Ascending aorta (tissue), 2 donors: Measurements from ENCODE around the gene GNG11. TPM values are rescaled to one million over a fixed set of nuclear protein-coding genes. Genes with fewer than 3 reads are reported as not detected.

Source experiments
- DNase-seq, 2 donors: peaks; one replicate each; pipeline ENCODE4 v3.0.0-alpha.2; 2019; ENCODE audit warnings: low spot score in 2 of 2
- H3K27ac ChIP-seq, 2 donors: fragments of 200-600 bp; sonication (generic); one replicate each; pipeline ENCODE4 v1.5.1; 2016 to 2017; ENCODE audit warnings: mild to moderate bottlenecking in 1 of 2
- H3K27me3 ChIP-seq: fragments of 200-600 bp; sonication (generic); one replicate; pipeline ENCODE4 v1.5.1; 2017
- H3K36me3 ChIP-seq, 2 donors: fragments of 200-600 bp; sonication (generic); one replicate each; pipeline ENCODE4 v1.5.1; 2016
- H3K4me1 ChIP-seq, 2 donors: fragments of 200-600 bp; sonication (generic); one replicate each; pipeline ENCODE4 v1.5.1; 2016 to 2017; ENCODE audit warnings: mild to moderate bottlenecking in 1 of 2
- H3K4me3 ChIP-seq, 2 donors: fragments of 200-600 bp; sonication (generic); one replicate each; pipeline ENCODE4 v1.5.1; 2016 to 2017; ENCODE audit warnings: mild to moderate bottlenecking in 1 of 2
- H3K9me3 ChIP-seq, 2 donors: fragments of 200-600 bp; sonication (generic); one replicate each; pipeline ENCODE4 v1.5.1; 2016
- CTCF ChIP-seq, 3 experiments: fragments of 200-600 bp in 2 of 3; fragments of 450-650 bp in 1 of 3; sonication (generic) in 2 of 3; IDR thresholded peaks; one replicate each; pipeline ENCODE4 v1.5.1; 2016 to 2019; ENCODE audit warnings: antibody characterized with exemption in 3 of 3, mild to moderate bottlenecking in 1 of 3, moderate library complexity in 1 of 3
- intact Hi-C: fragments of 100-400 bp; cut with DNase I; formaldehyde crosslinking; loops from one replicate; pipeline ENCODE4 v1.15.1; 2023
- total RNA-seq: library from RNA; depleted of rRNA; stranded (reverse); fragments of >200 nt; gene quantifications from one replicate; pipeline ENCODE4 v1.1.0, GENCODE V29; 2016

The GNG11 gene
- total RNA-seq, 1 donor from 2014 or later: 28.4 TPM

- Histone ChIP-seq H3K36me3 (no peaks in the 10 kb centered on the region), H3K9me3 (no peaks in the 10 kb centered on the region), H3K4me1 (no peaks in the 10 kb centered on the region), H3K27me3 (no peaks in the 10 kb centered on the region), H3K4me3 (no peak overlapping the region), H3K27ac (no peak overlapping the region)
- DNase-seq: no peak
- intact Hi-C loops: no loop called here
- no peak for TF ChIP-seq CTCF (IDR thresholded peaks at IDR 0.05)
Measured at GRCh38 chr7:93955304-93955703, 33.8 kb downstream of the GNG11 start.

- no peaks in the 10 kb centered on the region for H3K4me1 ChIP-seq
- no peak for TF ChIP-seq CTCF (IDR thresholded peaks at IDR 0.05)
- no peaks in the 10 kb centered on the region for H3K27me3 ChIP-seq
- H3K9me3 ChIP-seq: no peaks in the 10 kb centered on the region
- H3K36me3 ChIP-seq: no peaks in the 10 kb centered on the region
- no peak for DNase-seq
- no peak overlapping the region for H3K27ac ChIP-seq
- no peak overlapping the region for H3K4me3 ChIP-seq
- intact Hi-C loops: no loop called here
Measured at GRCh38 chr7:93957767-93958166, 36.2 kb downstream of the GNG11 start.

GRCh38 chr7:93958216-93958615 lies 36.7 kb downstream of the GNG11 start:
- H3K27me3 ChIP-seq: no peaks in the 10 kb centered on the region
- H3K4me3 ChIP-seq: no peak overlapping the region
- no peaks in the 10 kb centered on the region for H3K9me3 ChIP-seq
- DNase-seq: no peak
- no peak overlapping the region for H3K27ac ChIP-seq
- no peaks in the 10 kb centered on the region for H3K4me1 ChIP-seq
- intact Hi-C loops: no loop called here
- TF ChIP-seq CTCF (IDR thresholded peaks at IDR 0.05): no peak
- no peaks in the 10 kb centered on the region for H3K36me3 ChIP-seq

- intact Hi-C loops: no loop called here
- no peaks in the 10 kb centered on the region for H3K36me3 ChIP-seq
- no peak for TF ChIP-seq CTCF (IDR thresholded peaks at IDR 0.05)
Measured at GRCh38 chr7:93958651-93959050, 37.1 kb downstream of the GNG11 start.

GRCh38 chr7:93960986-93961385 lies 39.5 kb downstream of the GNG11 start:
- no peaks in the 10 kb centered on the region for H3K4me1 ChIP-seq
- H3K9me3 ChIP-seq: no peaks in the 10 kb centered on the region
- DNase-seq: no peak
- no peaks in the 10 kb centered on the region for H3K36me3 ChIP-seq
- intact Hi-C loops: no loop called here
- H3K27me3 ChIP-seq: no peaks in the 10 kb centered on the region
- no peak overlapping the region for H3K4me3 ChIP-seq
- TF ChIP-seq CTCF (IDR thresholded peaks at IDR 0.05): no peak
- no peak overlapping the region for H3K27ac ChIP-seq

More at GRCh38 chr7:93958651-93959050, 37.1 kb downstream of the GNG11 start:
- Histone ChIP-seq H3K4me1 (no peaks in the 10 kb centered on the region), H3K9me3 (no peaks in the 10 kb centered on the region), H3K27me3 (no peaks in the 10 kb centered on the region), H3K27ac (no peak overlapping the region), H3K4me3 (no peak overlapping the region)
- DNase-seq: no peak

GRCh38 chr7:93964262-93964661 lies 42.7 kb downstream of the GNG11 start:
- no peak overlapping the region for H3K27ac ChIP-seq
- H3K4me3 ChIP-seq: no peak overlapping the region
- no peaks in the 10 kb centered on the region for H3K9me3 ChIP-seq
- intact Hi-C loops: no loop called here
- DNase-seq: no peak
- no peak for TF ChIP-seq CTCF (IDR thresholded peaks at IDR 0.05)
- H3K27me3 ChIP-seq: no peaks in the 10 kb centered on the region
- H3K36me3 ChIP-seq: no peaks in the 10 kb centered on the region
- no peaks in the 10 kb centered on the region for H3K4me1 ChIP-seq
